ENCODE measurements around the gene PPM1B. TPM values are rescaled to one million over a fixed set of nuclear protein-coding genes. Genes with fewer than 3 reads are reported as not detected.
A peak's percentile ranks its signal among the peaks of the same experiment; 100 is the strongest.

PPM1B gene
- total and polyA plus RNA-seq, 9 of the 15 experiments (the other 6 are each of a cell fraction or from before 2014, with no cell fraction given): 8.9 to 44.0 (median 28.6) TPM

DNA sequence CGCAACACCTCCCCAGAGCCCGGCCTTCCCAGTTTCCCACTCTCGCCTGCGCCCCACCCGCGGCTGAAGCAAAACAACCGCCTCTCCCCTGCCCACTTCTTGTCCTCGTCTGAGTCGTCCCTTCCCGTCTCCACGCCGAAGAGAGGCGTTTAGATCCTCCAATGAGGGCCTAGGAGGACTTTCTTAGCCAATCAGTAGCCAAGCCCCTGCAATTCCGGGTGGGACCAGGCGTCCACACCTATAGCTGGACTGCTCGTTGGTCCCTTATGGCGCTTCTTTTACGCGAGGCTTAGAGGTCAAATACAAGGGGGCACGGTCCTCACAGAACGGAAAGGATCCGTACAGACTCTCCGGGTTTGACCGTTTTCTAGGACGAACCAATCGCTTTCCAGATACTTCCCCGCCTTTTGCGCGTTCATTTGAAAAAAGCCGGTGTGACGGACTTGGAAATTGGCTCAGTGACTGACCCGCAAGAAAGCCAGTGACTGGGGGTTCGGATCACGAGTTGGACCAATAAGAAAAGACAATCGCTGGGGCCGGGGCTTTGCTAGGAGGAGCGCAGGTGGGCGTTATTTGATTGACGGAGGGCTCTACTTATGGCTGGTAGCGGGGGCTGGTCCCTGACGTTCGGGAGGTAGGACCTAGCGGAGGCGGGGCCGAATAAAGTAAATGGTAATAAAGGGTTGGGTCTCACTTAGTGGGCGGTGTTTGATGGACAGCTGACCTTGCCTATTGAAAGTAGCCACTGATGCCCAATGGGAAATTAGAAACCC lies 581 bp upstream of the PPM1B start (continued):
- no peak for TF ChIP-seq TGIF2 (CRISPR knock-in tag; IDR thresholded peaks at IDR 0.05)
- TF ChIP-seq TRIM28 (IDR thresholded peaks at IDR 0.05): no peak
- no peak for TF ChIP-seq ZNF561 (CRISPR knock-in tag; conservative IDR thresholded peaks at IDR 0.05)
- no peak for TF ChIP-seq NCOA2 (IDR thresholded peaks at IDR 0.05; ENCODE audit: partially characterized antibody in 2 of 2)
- no peak for TF ChIP-seq RBM34 (IDR thresholded peaks at IDR 0.05; ENCODE audit: borderline replicate concordance, insufficient read depth, low read length)
- peak; percentile 21 for TF ChIP-seq SMAD1 (IDR thresholded peaks at IDR 0.05; ENCODE audit: low read depth, low read length, partially characterized antibody)
- TF ChIP-seq NR4A1 (CRISPR knock-in tag; IDR thresholded peaks at IDR 0.05): no peak
- TF ChIP-seq NR4A1 (tag; IDR thresholded peaks at IDR 0.05): no peak
- TF ChIP-seq ZNF778 (CRISPR knock-in tag; IDR thresholded peaks at IDR 0.05): no peak
- no peak for TF ChIP-seq CBFA2T2 (conservative IDR thresholded peaks at IDR 0.05)
- TF ChIP-seq BHLHE40 (IDR thresholded peaks at IDR 0.05; ENCODE audit: low read length): peak; percentile 54; the same call in 1 of the 2 replicates
- TF ChIP-seq, protein P1, sequence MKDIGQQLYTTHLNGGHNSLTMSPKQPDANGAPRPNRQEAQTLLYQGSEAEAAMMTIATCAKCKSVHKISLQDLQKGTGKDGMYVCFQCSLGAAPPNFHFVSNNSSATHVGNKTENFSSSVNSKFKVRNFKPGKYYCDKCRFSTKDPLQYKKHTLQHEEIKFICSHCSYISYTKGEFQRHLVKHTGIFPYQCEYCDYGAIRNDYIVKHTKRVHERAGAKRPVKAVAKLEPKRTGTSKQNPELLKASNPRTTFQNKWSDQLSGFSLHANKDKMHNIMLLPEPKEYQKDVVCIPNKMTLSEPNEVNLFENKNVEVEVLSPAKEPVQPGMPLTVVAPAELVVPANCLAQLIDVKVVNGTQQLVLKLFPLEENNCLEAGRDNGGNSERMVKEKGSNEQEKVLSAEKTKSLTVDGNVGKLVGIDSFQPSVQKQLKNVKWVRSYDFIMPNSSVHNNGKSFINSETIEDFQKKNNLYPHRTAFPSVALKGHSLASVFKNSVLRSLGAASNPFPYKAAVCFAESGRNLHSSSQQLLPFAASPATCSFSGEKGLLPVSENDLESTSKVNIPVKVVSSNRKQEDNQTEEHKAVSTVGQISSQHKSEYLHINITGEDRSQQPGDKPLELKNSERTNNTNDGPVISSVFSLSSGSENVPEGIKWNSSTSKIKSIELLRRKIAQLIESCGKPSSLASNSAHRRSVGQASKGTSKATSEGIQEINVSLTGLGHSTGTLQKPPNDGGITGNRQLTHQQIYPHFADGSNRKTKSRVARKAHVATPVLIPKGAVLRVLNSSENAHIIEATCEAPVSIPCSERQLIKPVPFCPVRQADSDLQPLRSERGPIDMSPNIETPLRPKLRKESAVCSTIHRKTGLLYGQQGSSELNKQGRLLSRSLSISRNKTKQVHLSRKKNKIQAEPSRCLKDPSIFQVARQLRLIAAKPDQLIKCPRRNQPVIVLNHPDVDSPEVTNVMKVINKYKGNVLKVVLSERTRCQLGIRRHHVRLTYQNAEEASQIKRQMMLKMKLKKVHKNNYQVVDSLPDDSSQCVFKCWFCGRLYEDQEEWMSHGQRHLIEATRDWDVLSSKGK (CRISPR knock-in tag; IDR thresholded peaks at IDR 0.05): no peak
- TF ChIP-seq ZNF589 (CRISPR knock-in tag; IDR thresholded peaks at IDR 0.05; ENCODE audit: low read depth): no peak
- no peak; the same call in 1 of the 2 replicates for TF ChIP-seq STAT5A (IDR thresholded peaks at IDR 0.05; ENCODE audit: borderline replicate concordance, low read length)
- TF ChIP-seq CBX3 (IDR thresholded peaks at IDR 0.05; ENCODE audit: borderline replicate concordance in 1 of 2, low read length in 2 of 2): peak in 1 of 2 experiments; percentile 66; a peak in 1 of 3 replicates
- TF ChIP-seq, protein P2, sequence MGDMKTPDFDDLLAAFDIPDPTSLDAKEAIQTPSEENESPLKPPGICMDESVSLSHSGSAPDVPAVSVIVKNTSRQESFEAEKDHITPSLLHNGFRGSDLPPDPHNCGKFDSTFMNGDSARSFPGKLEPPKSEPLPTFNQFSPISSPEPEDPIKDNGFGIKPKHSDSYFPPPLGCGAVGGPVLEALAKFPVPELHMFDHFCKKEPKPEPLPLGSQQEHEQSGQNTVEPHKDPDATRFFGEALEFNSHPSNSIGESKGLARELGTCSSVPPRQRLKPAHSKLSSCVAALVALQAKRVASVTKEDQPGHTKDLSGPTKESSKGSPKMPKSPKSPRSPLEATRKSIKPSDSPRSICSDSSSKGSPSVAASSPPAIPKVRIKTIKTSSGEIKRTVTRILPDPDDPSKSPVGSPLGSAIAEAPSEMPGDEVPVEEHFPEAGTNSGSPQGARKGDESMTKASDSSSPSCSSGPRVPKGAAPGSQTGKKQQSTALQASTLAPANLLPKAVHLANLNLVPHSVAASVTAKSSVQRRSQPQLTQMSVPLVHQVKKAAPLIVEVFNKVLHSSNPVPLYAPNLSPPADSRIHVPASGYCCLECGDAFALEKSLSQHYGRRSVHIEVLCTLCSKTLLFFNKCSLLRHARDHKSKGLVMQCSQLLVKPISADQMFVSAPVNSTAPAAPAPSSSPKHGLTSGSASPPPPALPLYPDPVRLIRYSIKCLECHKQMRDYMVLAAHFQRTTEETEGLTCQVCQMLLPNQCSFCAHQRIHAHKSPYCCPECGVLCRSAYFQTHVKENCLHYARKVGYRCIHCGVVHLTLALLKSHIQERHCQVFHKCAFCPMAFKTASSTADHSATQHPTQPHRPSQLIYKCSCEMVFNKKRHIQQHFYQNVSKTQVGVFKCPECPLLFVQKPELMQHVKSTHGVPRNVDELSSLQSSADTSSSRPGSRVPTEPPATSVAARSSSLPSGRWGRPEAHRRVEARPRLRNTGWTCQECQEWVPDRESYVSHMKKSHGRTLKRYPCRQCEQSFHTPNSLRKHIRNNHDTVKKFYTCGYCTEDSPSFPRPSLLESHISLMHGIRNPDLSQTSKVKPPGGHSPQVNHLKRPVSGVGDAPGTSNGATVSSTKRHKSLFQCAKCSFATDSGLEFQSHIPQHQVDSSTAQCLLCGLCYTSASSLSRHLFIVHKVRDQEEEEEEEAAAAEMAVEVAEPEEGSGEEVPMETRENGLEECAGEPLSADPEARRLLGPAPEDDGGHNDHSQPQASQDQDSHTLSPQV (IDR thresholded peaks at IDR 0.05): no peak
- TF ChIP-seq CREB1 (IDR thresholded peaks at IDR 0.05): peak; percentile 73
- peak; percentile 81 for TF ChIP-seq CREB1 (CRISPR knock-in tag; IDR thresholded peaks at IDR 0.05)
- no peak for TF ChIP-seq MECOM (CRISPR knock-in tag; IDR thresholded peaks at IDR 0.05)
- TF ChIP-seq TAF7 (tag; IDR thresholded peaks at IDR 0.05): peak; percentile 61; the same call in 1 of the 2 replicates
- TF ChIP-seq TCF3 (CRISPR knock-in tag; IDR thresholded peaks at IDR 0.05): no peak

All from K562 (cell line).